NB4 (cell line): ENCODE results near the gene RPS25.

Source experiments
- CTCF ChIP-seq: IDR thresholded peaks from one replicate; pipeline ENCODE4 v1.5.1; 2012; ENCODE audit warnings: low read depth, low read length
- MAX ChIP-seq: IDR thresholded peaks from 2 replicates; pipeline ENCODE4 v1.6.1; 2011; ENCODE audit warnings: low read depth, low read length
- MYC ChIP-seq: IDR thresholded peaks from 2 replicates; pipeline ENCODE4 v1.6.1; 2011; ENCODE audit warnings: low read depth, low read length
- POLR2A ChIP-seq: IDR thresholded peaks from 2 replicates; pipeline ENCODE4 v1.6.1; 2011; ENCODE audit warnings: mild to moderate bottlenecking; ENCODE audit not compliant: insufficient read length; ENCODE audit errors: extremely low read depth

GRCh38 chr11:118975771-118976709 is 42.1 kb downstream of the RPS25 start:
- TF ChIP-seq POLR2A (no peak), CTCF (no peak), MAX (no peak), MYC (no peak)
